ENCODE results near the gene LARGE1. TPM values are rescaled to one million over a fixed set of nuclear protein-coding genes. Genes with fewer than 3 reads are reported as not detected.

LARGE1 gene
- total and polyA plus RNA-seq, 2 donors (not counting 1 experiment from before 2014, with no cell fraction given), result 14.1 to 19.2 TPM

DNA sequence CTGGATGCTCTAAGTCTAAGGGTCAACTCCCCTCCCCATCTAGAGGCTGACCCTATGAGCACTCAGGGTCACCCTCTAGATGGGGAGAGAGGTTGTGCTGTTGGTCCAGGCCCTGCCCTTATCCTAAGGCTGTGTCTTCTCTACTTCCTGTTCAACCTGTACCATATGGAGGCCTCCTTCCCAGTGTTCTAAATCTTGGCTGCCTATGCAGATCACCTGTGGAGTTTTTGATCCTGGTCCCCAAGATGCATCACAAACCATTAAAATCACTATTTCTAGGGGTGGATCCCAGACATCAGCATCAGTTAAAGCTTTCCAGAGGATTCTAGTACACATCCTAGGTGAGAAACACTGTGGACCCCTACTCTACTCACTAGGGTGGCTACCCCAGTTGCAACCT lies 26.2 kb downstream of the LARGE1 start:
- TF ChIP-seq, protein P1, sequence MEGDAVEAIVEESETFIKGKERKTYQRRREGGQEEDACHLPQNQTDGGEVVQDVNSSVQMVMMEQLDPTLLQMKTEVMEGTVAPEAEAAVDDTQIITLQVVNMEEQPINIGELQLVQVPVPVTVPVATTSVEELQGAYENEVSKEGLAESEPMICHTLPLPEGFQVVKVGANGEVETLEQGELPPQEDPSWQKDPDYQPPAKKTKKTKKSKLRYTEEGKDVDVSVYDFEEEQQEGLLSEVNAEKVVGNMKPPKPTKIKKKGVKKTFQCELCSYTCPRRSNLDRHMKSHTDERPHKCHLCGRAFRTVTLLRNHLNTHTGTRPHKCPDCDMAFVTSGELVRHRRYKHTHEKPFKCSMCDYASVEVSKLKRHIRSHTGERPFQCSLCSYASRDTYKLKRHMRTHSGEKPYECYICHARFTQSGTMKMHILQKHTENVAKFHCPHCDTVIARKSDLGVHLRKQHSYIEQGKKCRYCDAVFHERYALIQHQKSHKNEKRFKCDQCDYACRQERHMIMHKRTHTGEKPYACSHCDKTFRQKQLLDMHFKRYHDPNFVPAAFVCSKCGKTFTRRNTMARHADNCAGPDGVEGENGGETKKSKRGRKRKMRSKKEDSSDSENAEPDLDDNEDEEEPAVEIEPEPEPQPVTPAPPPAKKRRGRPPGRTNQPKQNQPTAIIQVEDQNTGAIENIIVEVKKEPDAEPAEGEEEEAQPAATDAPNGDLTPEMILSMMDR (conservative IDR thresholded peaks at IDR 0.05 in 1 of 2, IDR thresholded peaks at IDR 0.05 in 1 of 2; ENCODE audit: low read depth in 1 of 2, low read length in 2 of 2), result no peak
- TF ChIP-seq EZH2 (IDR thresholded peaks at IDR 0.05; ENCODE audit: low read length, missing control alignments), result no peak
- Histone ChIP-seq H4K20me1 (ENCODE audit: control insufficient read depth, extremely low read depth, insufficient read depth, low read length) (no peaks in the 10 kb centered on the region), H3K36me3 (ENCODE audit: control insufficient read depth, insufficient read depth, low read length) (no peaks in the 10 kb centered on the region), H2AFZ (ENCODE audit: low read length) (no peak overlapping the region), H3K4me2 (ENCODE audit: extremely low read depth, insufficient read depth, low read length) (no peak overlapping the region), H3K79me2 (ENCODE audit: control insufficient read depth, insufficient read depth, low read length) (no peaks in the 10 kb centered on the region), H3K9me3 (ENCODE audit: control insufficient read depth, insufficient read depth, low read depth, low read length) (no peaks in the 10 kb centered on the region), H3K9ac (ENCODE audit: insufficient read depth, low read length) (no peak overlapping the region), H3K27me3 (ENCODE audit: control insufficient read depth, insufficient read depth, low read length) (no peaks in the 10 kb centered on the region), H3K27ac (ENCODE audit: insufficient read depth, low read length) (no peak overlapping the region), H3K4me1 (ENCODE audit: control insufficient read depth, extremely low read depth, insufficient read depth, low read length) (no peaks in the 10 kb centered on the region), H3K4me3 (replicated peaks in 1 of 4; ENCODE audit: control extremely low read depth in 1 of 4, insufficient read depth in 1 of 4, low read depth in 3 of 4, low read length in 4 of 4) (no peak overlapping the region)
- DNase-seq (ENCODE audit: low read depth in 2 of 2), result no peak

DNA sequence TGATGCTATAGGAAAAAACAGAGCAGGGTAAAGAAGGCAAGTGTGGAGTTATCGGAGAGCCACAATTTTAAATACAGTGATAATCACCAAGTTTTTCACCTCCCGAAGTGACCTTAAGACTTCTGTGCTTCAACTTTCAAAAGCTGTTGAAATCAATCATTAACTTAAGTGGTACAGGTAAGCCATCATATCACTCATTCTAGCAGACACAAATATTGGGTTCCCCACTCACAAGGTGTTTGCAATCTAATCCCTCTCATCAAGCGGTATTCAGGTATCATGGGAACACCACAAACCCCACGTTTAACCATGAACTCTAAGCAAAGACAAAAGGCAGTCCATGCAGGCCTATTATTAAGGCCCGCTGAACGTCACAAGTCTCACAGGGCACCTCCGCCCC lies 26.8 kb downstream of the LARGE1 start:
- TF ChIP-seq, protein P1 (conservative IDR thresholded peaks at IDR 0.05 in 1 of 2, IDR thresholded peaks at IDR 0.05 in 1 of 2; ENCODE audit: low read depth in 1 of 2, low read length in 2 of 2), result no peak
- H3K36me3 ChIP-seq (ENCODE audit: control insufficient read depth, insufficient read depth, low read length), result no peaks in the 10 kb centered on the region
- H3K9me3 ChIP-seq (ENCODE audit: control insufficient read depth, insufficient read depth, low read depth, low read length), result no peaks in the 10 kb centered on the region
- no peak overlapping the region for H3K27ac ChIP-seq (ENCODE audit: insufficient read depth, low read length)
- H3K4me1 ChIP-seq (ENCODE audit: control insufficient read depth, extremely low read depth, insufficient read depth, low read length), result no peaks in the 10 kb centered on the region
- H3K9ac ChIP-seq (ENCODE audit: insufficient read depth, low read length), result no peak overlapping the region
- no peaks in the 10 kb centered on the region for H3K79me2 ChIP-seq (ENCODE audit: control insufficient read depth, insufficient read depth, low read length)
- no peak overlapping the region for H2AFZ ChIP-seq (ENCODE audit: low read length)
- no peak for DNase-seq (ENCODE audit: low read depth in 2 of 2)
- no peak overlapping the region for H3K4me2 ChIP-seq (ENCODE audit: extremely low read depth, insufficient read depth, low read length)
- H3K27me3 ChIP-seq (ENCODE audit: control insufficient read depth, insufficient read depth, low read length), result no peaks in the 10 kb centered on the region
- no peaks in the 10 kb centered on the region for H4K20me1 ChIP-seq (ENCODE audit: control insufficient read depth, extremely low read depth, insufficient read depth, low read length)
- H3K4me3 ChIP-seq (replicated peaks in 1 of 4; ENCODE audit: control extremely low read depth in 1 of 4, insufficient read depth in 1 of 4, low read depth in 3 of 4, low read length in 4 of 4), result no peak overlapping the region

DNA sequence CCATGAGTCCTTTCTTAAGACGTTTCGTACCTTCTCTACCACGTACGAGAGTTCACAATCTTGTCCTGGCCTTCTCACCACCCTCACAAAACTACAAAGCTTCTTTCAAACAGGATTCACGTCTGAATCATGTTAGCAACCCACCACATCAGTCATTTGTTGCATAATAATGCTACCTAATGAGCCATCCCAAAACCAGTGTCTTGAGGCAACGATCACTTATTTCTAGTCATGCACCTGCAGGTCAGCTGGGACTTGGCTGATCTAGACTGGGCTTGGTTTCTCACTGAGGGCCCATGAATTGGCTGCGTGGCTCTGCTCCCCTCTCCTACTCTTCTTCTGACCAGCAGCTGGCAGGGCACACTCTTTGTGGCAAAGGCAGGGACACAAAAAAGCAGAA lies 28.3 kb downstream of the LARGE1 start:
- Histone ChIP-seq H3K79me2 (ENCODE audit: control insufficient read depth, insufficient read depth, low read length) (no peaks in the 10 kb centered on the region), H4K20me1 (ENCODE audit: control insufficient read depth, extremely low read depth, insufficient read depth, low read length) (no peaks in the 10 kb centered on the region), H3K27me3 (ENCODE audit: control insufficient read depth, insufficient read depth, low read length) (no peaks in the 10 kb centered on the region), H3K4me3 (replicated peaks in 1 of 4; ENCODE audit: control extremely low read depth in 1 of 4, insufficient read depth in 1 of 4, low read depth in 3 of 4, low read length in 4 of 4) (no peak overlapping the region), H3K36me3 (ENCODE audit: control insufficient read depth, insufficient read depth, low read length) (no peaks in the 10 kb centered on the region), H3K27ac (ENCODE audit: insufficient read depth, low read length) (no peak overlapping the region), H3K9ac (ENCODE audit: insufficient read depth, low read length) (no peak overlapping the region), H3K4me1 (ENCODE audit: control insufficient read depth, extremely low read depth, insufficient read depth, low read length) (no peaks in the 10 kb centered on the region), H2AFZ (ENCODE audit: low read length) (no peak overlapping the region), H3K9me3 (ENCODE audit: control insufficient read depth, insufficient read depth, low read depth, low read length) (no peaks in the 10 kb centered on the region), H3K4me2 (ENCODE audit: extremely low read depth, insufficient read depth, low read length) (no peak overlapping the region)
- no peak for TF ChIP-seq EZH2 (IDR thresholded peaks at IDR 0.05; ENCODE audit: low read length, missing control alignments)
- TF ChIP-seq, protein P1 (conservative IDR thresholded peaks at IDR 0.05 in 1 of 2, IDR thresholded peaks at IDR 0.05 in 1 of 2; ENCODE audit: low read depth in 1 of 2, low read length in 2 of 2), result no peak
- DNase-seq (ENCODE audit: low read depth in 2 of 2), result no peak

All from fibroblast of lung (primary cell).